Measurements from ENCODE around the gene MCHR2.

- no peak for TF ChIP-seq CTCF (IDR thresholded peaks at IDR 0.05)
- TF ChIP-seq POLR2A (IDR thresholded peaks at IDR 0.05), result no peak
Observed at GRCh38 chr6:100035873-100036653, 42.0 kb upstream of the MCHR2 start.
